Spleen (tissue), 11 donors: Measurements from ENCODE around the gene SLC7A6OS. TPM values are rescaled to one million over a fixed set of nuclear protein-coding genes. Genes with fewer than 3 reads are reported as not detected.

ENCODE experiments used
- DNase-seq: peaks from one replicate; pipeline ENCODE4 v3.0.0-alpha.2; 2020
- H3K27ac ChIP-seq, 8 donors: fragments of 200-600 bp; sonication (generic) in 7 of 8; 1 replicate in 4 of 8; 2 replicates in 4 of 8; pipeline versions ENCODE4 v1.5.0 to v1.8.0; 2016 to 2021; ENCODE audit warnings: inconsistent platforms in 4 of 8, mild to moderate bottlenecking in 4 of 8, moderate library complexity in 1 of 8
- H3K27me3 ChIP-seq, 7 donors: fragments of 200-600 bp; sonication (generic) in 6 of 7; replicated peaks in 1 of 7; 1 replicate in 4 of 7; 2 replicates in 3 of 7; pipeline versions ENCODE4 v1.5.0 to v1.8.0; 2016 to 2021; ENCODE audit warnings: inconsistent platforms in 3 of 7, mild to moderate bottlenecking in 1 of 7
- H3K36me3 ChIP-seq, 6 donors: fragments of 200-600 bp; sonication (generic) in 5 of 6; 1 replicate in 4 of 6; 2 replicates in 2 of 6; pipeline versions ENCODE4 v1.5.0 to v1.8.0; 2016 to 2021; ENCODE audit warnings: inconsistent platforms in 2 of 6
- H3K4me1 ChIP-seq, 6 donors: fragments of 200-600 bp; sonication (generic) in 5 of 6; 1 replicate in 3 of 6; 2 replicates in 3 of 6; pipeline versions ENCODE4 v1.5.0 to v1.8.0; 2016 to 2021; ENCODE audit warnings: inconsistent platforms in 3 of 6
- H3K4me3 ChIP-seq, 8 donors: fragments of 200-600 bp; sonication (generic) in 7 of 8; 1 replicate in 4 of 8; 2 replicates in 4 of 8; pipeline versions ENCODE4 v1.5.0 to v1.8.0; 2016 to 2021; ENCODE audit warnings: inconsistent platforms in 4 of 8, mild to moderate bottlenecking in 4 of 8, moderate library complexity in 2 of 8
- H3K9me3 ChIP-seq, 8 donors: fragments of 200-600 bp; sonication (generic) in 7 of 8; 1 replicate in 4 of 8; 2 replicates in 4 of 8; pipeline versions ENCODE4 v1.5.0 to v1.8.0; 2016 to 2021; ENCODE audit warnings: inconsistent platforms in 4 of 8
- CTCF ChIP-seq, 11 experiments: fragments of 200-600 bp in 7 of 11; fragments of 450-650 bp in 4 of 11; sonication (generic) in 4 of 11; IDR thresholded peaks in 8 of 11; conservative IDR thresholded peaks in 3 of 11; 1 replicate in 7 of 11; 2 replicates in 4 of 11; pipeline versions ENCODE4 v1.4.0 to v1.8.0; 2016 to 2021; ENCODE audit warnings: antibody characterized with exemption in 11 of 11, inconsistent platforms in 4 of 11, mild to moderate bottlenecking in 1 of 11
- POLR2A ChIP-seq, 3 donors: fragments of 450-650 bp; IDR thresholded peaks; one replicate each; pipeline ENCODE4 v1.5.1; 2017; ENCODE audit warnings: antibody characterized with exemption in 3 of 3, mild to moderate bottlenecking in 1 of 3
- POLR2AphosphoS5 ChIP-seq, 3 donors: sonication (generic); formaldehyde crosslinking; IDR thresholded peaks; one replicate each; pipeline ENCODE4 v1.5.1; 2017; ENCODE audit warnings: antibody characterized with exemption in 3 of 3
- WGBS, 5 donors: extraction: QIAGEN DNeasy Blood & Tissue Kit in 3 of 5; methylation state at CpG; one replicate each; pipeline versions ENCODE4 v1.1.5 to v1.1.7; 2013 to 2018; 5-methylcytosine and 5-hydroxymethylcytosine counted together
- intact Hi-C: fragments of 100-400 bp; cut with DNase I; formaldehyde crosslinking; loops from one replicate; pipeline ENCODE4 v1.15.0; 2023; ENCODE audit warnings: low total_unique reads
- polyA plus RNA-seq, 3 donors: library from polyadenylated mRNA; stranded (reverse); fragments of 200-250 nt; gene quantifications; one replicate each; pipeline ENCODE4 v1.2.1, GENCODE V29; 2013
- total RNA-seq, 7 donors: library from RNA; depleted of rRNA in 3 of 7; stranded (reverse); fragments of >200 nt in 3 of 7; fragmentation: NEBNext Ultra II Directional in 4 of 7; extraction: Animal tissue kit (Norgen Biotek cat#: 25700) in 4 of 7; gene quantifications; one replicate each; pipeline versions ENCODE4 v1.1.0 to v1.2.1, GENCODE V29; 2016 to 2021
- donor health status: healthy with polysubstance abuse.
- donor health status: DM: no; HTN: no; CAD: no; lungs with moderate emphysema.
- donor health status: DM: no; HTN: no; CAD: no.
- donor health status: Bipolar disorder and iron deficiency.
- donor health status: healthy.
- donor health status: DM: no; HTN: no; CAD: no.
- donor health status: DM: yes; HTN: yes; CAD: no.

SLC7A6OS gene
- total and polyA plus RNA-seq, 10 donors, result 7.5 to 30.6 (median 23.5) TPM

GRCh38 chr16:68265078-68265920, 45.4 kb downstream of the SLC7A6OS start:
- no peaks in the 10 kb centered on the region for H3K9me3 ChIP-seq
- H3K27me3 ChIP-seq, result no peaks in the 10 kb centered on the region
- WGBS, 5 donors, result 4 to 10% (median 8%) methylated on average over 21 to 23 of the region's 23 CpGs
- H3K27ac ChIP-seq, result peak overlapping the region; percentile 85 to 97 (median 94)
- peaks cover 0 to 33% (median 8%) of the 10 kb centered on the region in 6 donors for H3K36me3 ChIP-seq
- H3K4me3 ChIP-seq, result peak overlapping the region; percentile 77 to 95 (median 84)
- intact Hi-C loops, result loop anchor here (5.0 kb wide), 1 partner anchor 42 kb away; no protein-coding TSS in a partner anchor
- H3K4me1 ChIP-seq, result peaks cover 7 to 84% (median 50%) of the 10 kb centered on the region in 6 donors
- no peak for DNase-seq
- peak in 2 of 3 donors; percentile 0 to 27 for TF ChIP-seq POLR2AphosphoS5 (IDR thresholded peaks at IDR 0.05)
- TF ChIP-seq POLR2A (IDR thresholded peaks at IDR 0.05), result no peak

GRCh38 chr16:68264128-68265077, 46.3 kb downstream of the SLC7A6OS start, which contains the start of gene SLC7A6:
Gene SLC7A6 (plus strand): TSS chr16:68264526. CDS start chr16:68274727, 10,201 bp downstream.
- Histone ChIP-seq H3K36me3 (peaks cover 0 to 35% (median 17%) of the 10 kb centered on the region in 6 donors), H3K4me1 (peaks cover 7 to 75% (median 50%) of the 10 kb centered on the region in 6 donors), H3K27ac (peak within 1 kb of the TSS; percentile 85 to 97 (median 94)), H3K27me3 (no peaks in the 10 kb centered on the region), H3K9me3 (no peaks in the 10 kb centered on the region), H3K4me3 (peak within 1 kb of the TSS; percentile 77 to 95 (median 84))
- peak; percentile 95 for DNase-seq
- WGBS, 5 donors, result 0% methylated on average over 32 to 123 of the region's 123 CpGs
- intact Hi-C loops, result loop anchor here (5.0 kb wide), 2 partner anchors 43 to 63 kb away; no protein-coding TSS in a partner anchor
- TF ChIP-seq POLR2AphosphoS5 (IDR thresholded peaks at IDR 0.05), result peak; percentile 60 to 81 (median 76)
- TF ChIP-seq POLR2A (IDR thresholded peaks at IDR 0.05), result peak in 1 of 3 donors; percentile 37
- peak; percentile 54 to 91 (median 80) for TF ChIP-seq CTCF (IDR thresholded peaks at IDR 0.05 in 8 of 11, conservative IDR thresholded peaks at IDR 0.05 in 3 of 11)

- TF ChIP-seq POLR2A (IDR thresholded peaks at IDR 0.05), result no peak
- no peak for TF ChIP-seq POLR2AphosphoS5 (IDR thresholded peaks at IDR 0.05)
- TF ChIP-seq CTCF (IDR thresholded peaks at IDR 0.05 in 8 of 11, conservative IDR thresholded peaks at IDR 0.05 in 3 of 11), result no peak
- peak overlapping the region; percentile 77 to 95 (median 84) for H3K4me3 ChIP-seq
- no peak for DNase-seq
- peaks cover 7 to 71% (median 46%) of the 10 kb centered on the region in 6 donors for H3K4me1 ChIP-seq
- no peaks in the 10 kb centered on the region for H3K27me3 ChIP-seq
- WGBS, 5 donors, result 31 to 61% (median 34%) methylated on average over 6 to 11 of the region's 11 CpGs
- intact Hi-C loops, result loop anchor here (5.0 kb wide), 1 partner anchor 64 kb away; no protein-coding TSS in a partner anchor
- H3K27ac ChIP-seq, result peak overlapping the region; percentile 85 to 97 (median 94)
- H3K36me3 ChIP-seq, result peaks cover 0 to 40% (median 22%) of the 10 kb centered on the region in 6 donors
- no peaks in the 10 kb centered on the region for H3K9me3 ChIP-seq
These were observed 47.1 kb downstream of the SLC7A6OS start for GRCh38 chr16:68263559-68264127.
